Right cardiac atrium (tissue), 5 donors: ENCODE results near the gene HARS2. TPM values are rescaled to one million over a fixed set of nuclear protein-coding genes. Genes with fewer than 3 reads are reported as not detected.

Source experiments
- ATAC-seq, 2 donors: fragments of 200-7000 bp; cut with Tn5 transposase; one replicate each; pipeline versions ENCODE4 v1.8.0 to v1.9.1; 2020; ENCODE audit warnings: moderate library complexity in 2 of 2, mild to moderate bottlenecking in 1 of 2
- DNase-seq, 3 donors: peaks; one replicate each; pipeline ENCODE4 v3.0.0-alpha.2; 2020
- H3K27ac ChIP-seq: one replicate; pipeline ENCODE4 v1.5.1; 2013; ENCODE audit warnings: mild to moderate bottlenecking, low read length, control low read depth, moderate library complexity
- H3K27me3 ChIP-seq: one replicate; pipeline ENCODE4 v1.6.1; 2013; ENCODE audit not compliant: control insufficient read depth, insufficient read depth
- H3K4me1 ChIP-seq: one replicate; pipeline ENCODE4 v1.6.1; 2013; ENCODE audit warnings: low read length; ENCODE audit not compliant: control insufficient read depth, insufficient read depth
- H3K4me3 ChIP-seq: one replicate; pipeline ENCODE4 v1.5.1; 2013; ENCODE audit warnings: low read length, control low read depth
- H3K9me3 ChIP-seq: one replicate; pipeline ENCODE4 v1.6.1; 2013; ENCODE audit warnings: low read length; ENCODE audit not compliant: control insufficient read depth
- WGBS: extraction: QIAGEN DNeasy Blood & Tissue Kit; methylation state at CpG from one replicate; pipeline ENCODE4 v1.1.7; 2013; 5-methylcytosine and 5-hydroxymethylcytosine counted together
- intact Hi-C, 4 donors: fragments of 100-400 bp; cut with DNase I; formaldehyde crosslinking; loops; one replicate each; pipeline versions ENCODE4 v1.11.0 to v1.14.0; 2022 to 2023
- polyA plus RNA-seq: library from polyadenylated mRNA; stranded (reverse); fragments of 200-250 nt; gene quantifications from one replicate; pipeline ENCODE4 v1.2.3, GENCODE V29; 2013
- total RNA-seq, 4 donors: library from RNA; stranded (reverse); fragmentation: NEBNext Ultra II Directional; extraction: Animal tissue kit (Norgen Biotek cat#: 25700); gene quantifications; one replicate each; pipeline ENCODE4 v1.2.1, GENCODE V29; 2021
- donor health status: healthy with polysubstance abuse.
- donor health status: DM: no; HTN: yes; CAD: no.
- donor health status: DM: no; HTN: no; CAD: no.
- donor health status: DM: no; HTN: yes; CAD: no; lungs with severe emphysema.
- donor health status: DM: yes; HTN: yes; CAD: no.

HARS2 gene
- total and polyA plus RNA-seq, 5 donors: 16.5 to 24.7 (median 18.6) TPM

DNA sequence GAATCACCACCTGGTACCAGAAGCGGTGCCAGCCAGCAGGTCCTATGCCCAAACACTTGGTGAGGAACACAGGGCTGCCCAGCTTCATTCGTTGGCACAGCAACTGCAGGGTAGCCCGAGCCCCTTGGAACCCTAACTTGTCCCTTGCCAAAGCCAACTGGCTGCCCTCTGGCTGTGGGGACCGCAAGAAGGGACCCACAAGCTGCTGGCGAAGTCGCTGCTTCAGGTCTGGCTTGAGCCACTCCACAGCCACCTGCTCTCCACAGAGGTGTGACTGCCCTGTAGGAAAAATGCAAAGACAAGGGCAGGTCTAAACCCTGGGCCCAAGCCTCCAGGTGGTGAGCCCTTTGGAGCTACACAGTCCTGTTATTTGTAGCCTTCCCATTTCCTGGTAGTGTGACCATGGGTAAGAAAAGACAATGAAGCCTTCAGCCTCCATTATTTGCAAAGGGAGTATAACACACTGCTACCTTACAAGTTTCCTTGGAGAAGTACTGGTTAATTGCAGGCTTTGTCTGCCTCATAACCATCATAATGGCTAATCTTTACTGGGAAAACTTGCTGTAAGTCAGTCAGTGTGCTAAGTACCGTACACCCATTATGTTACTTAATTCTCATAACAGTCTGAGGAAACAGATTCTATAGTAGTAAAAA, 19.7 kb upstream of the HARS2 start:
- Histone ChIP-seq H3K4me3 (no peak overlapping the region), H3K27ac (no peak overlapping the region), H3K9me3 (no peaks in the 10 kb centered on the region), H3K4me1 (no peaks in the 10 kb centered on the region), H3K27me3 (no peaks in the 10 kb centered on the region)
- ATAC-seq (no peak), DNase-seq (no peak)
- intact Hi-C loops: no loop called here
- 92% methylated on average over 6 of the region's 7 CpGs for WGBS

DNA sequence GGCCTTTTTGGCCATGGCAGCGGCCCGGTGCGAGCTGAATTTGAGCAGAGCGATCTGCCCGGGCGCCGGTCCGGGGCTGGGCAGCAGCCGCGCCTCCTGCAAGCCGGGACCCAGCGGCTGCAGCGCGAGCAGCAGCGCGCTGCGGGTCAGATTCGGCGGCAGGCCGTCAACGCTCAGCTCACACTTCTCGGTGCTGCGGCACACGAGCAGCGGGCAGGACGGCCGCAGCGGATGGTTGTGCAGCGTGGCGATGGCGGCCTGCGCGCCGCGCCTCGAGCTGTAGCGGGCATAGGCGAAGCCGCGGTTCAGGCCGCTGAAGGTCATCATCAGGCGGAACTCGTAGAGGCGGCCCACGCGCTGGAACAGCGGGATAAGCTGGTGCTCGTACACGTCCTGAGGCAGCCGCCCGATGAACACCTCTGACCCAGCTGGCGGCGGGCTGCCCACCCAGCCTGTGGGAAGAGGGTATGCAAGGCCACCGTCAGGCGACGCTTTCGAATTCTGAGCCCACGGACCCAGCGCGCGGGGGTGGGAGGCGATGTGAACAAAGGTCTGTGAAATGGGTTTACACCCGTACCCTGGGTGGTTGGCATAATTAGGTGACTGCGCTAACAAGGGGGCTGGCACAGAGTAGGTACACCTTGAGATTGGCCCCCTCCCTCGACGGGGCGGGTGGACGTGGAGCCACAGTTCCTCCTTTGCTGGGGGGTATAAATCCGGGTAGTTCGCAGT, 18.6 kb upstream of the HARS2 start:
- no peak overlapping the region for H3K27ac ChIP-seq
- intact Hi-C loops: no loop called here
- H3K4me3 ChIP-seq: no peak overlapping the region
- H3K9me3 ChIP-seq: no peaks in the 10 kb centered on the region
- WGBS: 44% methylated on average over 70 of the region's 70 CpGs
- DNase-seq (peak; percentile 59 to 78 (median 74)), ATAC-seq (peak; percentile 22 to 59)
- no peaks in the 10 kb centered on the region for H3K4me1 ChIP-seq
- H3K27me3 ChIP-seq: no peaks in the 10 kb centered on the region

DNA sequence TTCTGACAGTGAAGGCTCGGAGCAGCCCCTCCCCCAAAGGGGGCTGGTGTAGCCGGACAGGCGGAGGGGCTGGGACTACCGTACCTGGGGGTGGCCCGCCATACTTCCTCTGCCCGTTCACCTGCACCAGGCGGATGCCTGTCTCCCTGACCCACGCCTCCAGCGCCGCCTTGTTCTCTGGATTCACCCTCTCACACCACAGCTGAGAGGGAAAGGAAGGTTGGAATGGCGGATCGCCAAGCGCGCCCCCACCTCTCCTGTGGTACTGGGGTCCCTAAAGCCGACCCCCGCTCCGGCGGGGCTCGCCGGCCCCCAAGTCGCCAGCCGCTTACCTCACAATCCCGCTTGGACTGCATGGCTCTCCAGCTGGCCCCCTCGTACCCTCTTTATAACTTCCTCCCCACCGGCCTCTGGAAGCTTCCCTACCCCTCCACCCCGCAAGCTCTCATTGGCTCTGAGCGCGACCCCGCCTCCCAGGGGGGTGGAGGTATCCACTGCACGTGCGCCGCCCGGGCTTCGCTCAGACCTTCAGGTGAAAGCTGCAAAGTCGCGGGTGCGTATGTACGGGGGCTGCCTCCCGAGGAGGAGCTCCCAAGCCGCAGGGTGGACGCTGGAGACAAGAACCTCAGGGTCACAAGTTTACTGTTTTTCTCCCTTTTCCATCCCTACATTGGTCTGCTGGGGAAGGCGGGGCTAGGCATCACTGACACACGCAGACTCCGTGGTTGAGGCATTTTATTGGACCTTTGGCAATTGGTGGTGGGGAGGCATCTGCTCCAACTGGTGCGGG, 17.9 kb upstream of the HARS2 start, which contains the start of gene DND1:
TSS of gene DND1 (minus strand) at position 390 of the 790 bp plus-strand sequence. CDS start at position 356, 34 bp downstream.
- no peak within 1 kb of the TSS for H3K4me3 ChIP-seq
- WGBS: 83% methylated on average over 45 of the region's 45 CpGs

DNA sequence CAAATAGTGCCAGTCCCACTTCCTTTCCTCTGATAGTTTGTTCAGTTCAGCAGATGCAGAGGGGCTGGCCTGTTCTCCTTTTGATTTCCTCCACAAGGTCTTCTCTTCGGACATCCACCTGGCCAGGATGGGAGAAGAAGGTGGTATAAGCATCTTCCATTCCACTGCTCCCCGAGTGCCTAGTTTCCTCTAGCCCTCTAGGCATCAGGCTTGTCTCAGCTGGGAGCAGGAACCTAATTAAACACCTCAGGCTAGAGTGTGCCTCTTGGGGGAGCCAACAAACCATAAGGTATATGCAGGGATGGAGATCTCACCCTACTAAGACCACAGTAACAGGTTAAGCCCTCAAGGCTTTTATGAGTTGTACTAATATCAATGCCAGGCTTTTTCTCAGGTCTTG, 17.0 kb upstream of the HARS2 start:
- no peak overlapping the region for H3K4me3 ChIP-seq
- no peaks in the 10 kb centered on the region for H3K27me3 ChIP-seq
- no peaks in the 10 kb centered on the region for H3K4me1 ChIP-seq
- H3K27ac ChIP-seq: no peak overlapping the region
- intact Hi-C loops: no loop called here
- 86% methylated on average over 2 of the region's 2 CpGs for WGBS
- ATAC-seq (no peak), DNase-seq (no peak)
- no peaks in the 10 kb centered on the region for H3K9me3 ChIP-seq

More for the DNA sequence above, 17.9 kb upstream of the HARS2 start, which contains the start of gene DND1:
- ATAC-seq (peak in 1 of 2 donors; percentile 23), DNase-seq (peak in 2 of 3 donors; percentile 56 to 63)
- intact Hi-C loops: no loop called here
- Histone ChIP-seq H3K27ac (no peak within 1 kb of the TSS), H3K9me3 (no peaks in the 10 kb centered on the region), H3K27me3 (no peaks in the 10 kb centered on the region), H3K4me1 (no peaks in the 10 kb centered on the region)

DNA sequence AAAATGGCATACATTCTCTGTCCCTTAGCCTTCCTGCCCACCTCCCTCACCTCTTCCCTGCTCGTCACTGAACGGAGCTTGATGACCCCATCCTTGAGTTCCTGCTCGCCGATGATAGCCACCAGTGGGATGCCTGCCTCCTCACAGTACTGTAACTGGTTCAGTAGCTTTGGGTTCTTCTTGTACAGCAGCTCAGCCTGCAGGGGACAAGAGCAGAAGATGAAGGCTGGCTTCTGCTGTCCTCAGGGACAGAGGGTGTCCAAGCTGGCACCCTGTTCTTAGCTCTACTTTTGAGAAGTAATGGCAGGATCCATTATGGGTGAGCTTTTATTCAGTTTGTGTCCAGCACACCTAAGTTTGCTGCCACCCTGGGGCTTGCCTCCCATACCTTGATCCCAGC, 16.6 kb upstream of the HARS2 start:
- Histone ChIP-seq H3K27ac (no peak overlapping the region), H3K4me3 (no peak overlapping the region), H3K9me3 (no peaks in the 10 kb centered on the region), H3K27me3 (no peaks in the 10 kb centered on the region), H3K4me1 (no peaks in the 10 kb centered on the region)
- intact Hi-C loops: no loop called here
- DNase-seq (no peak), ATAC-seq (no peak)
- WGBS: 96% methylated on average over 4 of the region's 4 CpGs

DNA sequence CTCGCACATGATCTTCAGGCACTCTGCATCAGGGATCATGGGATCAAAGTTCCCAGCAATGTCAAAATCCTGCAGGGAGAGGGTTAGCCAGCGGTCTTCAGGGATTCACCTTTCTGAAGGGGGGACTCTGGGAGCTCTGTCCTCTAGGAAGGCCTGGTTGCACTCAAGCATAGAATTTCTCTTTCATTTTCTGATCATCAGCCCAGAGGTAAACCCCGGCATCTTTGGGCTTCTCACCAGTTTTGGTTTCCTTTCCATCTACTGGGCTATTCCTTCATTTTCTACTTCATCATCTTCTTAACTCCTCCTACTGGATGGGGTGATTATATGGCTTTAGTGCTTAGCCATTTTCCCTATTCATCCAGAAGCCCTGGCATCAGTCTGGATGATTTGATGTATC, 13.3 kb upstream of the HARS2 start:
- 99% methylated on average over 3 of the region's 3 CpGs for WGBS
- H3K9me3 ChIP-seq: no peaks in the 10 kb centered on the region

DNA sequence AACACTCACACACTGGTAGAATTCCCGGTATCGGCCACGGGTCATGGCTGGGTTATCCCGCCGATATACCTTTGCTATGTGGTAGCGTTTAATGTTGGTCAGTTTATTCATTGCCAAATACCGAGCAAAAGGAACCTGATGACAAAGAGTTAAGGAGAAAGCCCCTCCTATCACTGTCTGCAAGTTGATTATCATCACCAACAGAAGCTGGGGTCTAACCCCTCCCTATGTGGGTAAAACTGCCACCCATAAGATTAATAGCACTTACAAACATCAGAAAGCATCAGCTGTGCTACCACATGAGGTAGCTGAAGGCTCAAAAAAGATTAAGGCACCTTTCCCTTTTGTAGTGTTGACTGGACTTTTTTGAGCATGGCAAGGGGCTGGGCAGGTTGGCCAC, 12.3 kb upstream of the HARS2 start:
- no peak for ATAC-seq
- Histone ChIP-seq H3K27me3 (no peaks in the 10 kb centered on the region), H3K9me3 (no peaks in the 10 kb centered on the region), H3K27ac (no peak overlapping the region), H3K4me3 (no peak overlapping the region), H3K4me1 (no peaks in the 10 kb centered on the region)
- WGBS: 97% methylated on average over 7 of the region's 7 CpGs
- no peak for DNase-seq
- intact Hi-C loops: no loop called here

More for the DNA sequence above, 13.3 kb upstream of the HARS2 start:
- Histone ChIP-seq H3K27ac (no peak overlapping the region), H3K4me3 (no peak overlapping the region), H3K4me1 (no peaks in the 10 kb centered on the region), H3K27me3 (no peaks in the 10 kb centered on the region)
- DNase-seq: no peak
- no peak for ATAC-seq
- intact Hi-C loops: no loop called here

DNA sequence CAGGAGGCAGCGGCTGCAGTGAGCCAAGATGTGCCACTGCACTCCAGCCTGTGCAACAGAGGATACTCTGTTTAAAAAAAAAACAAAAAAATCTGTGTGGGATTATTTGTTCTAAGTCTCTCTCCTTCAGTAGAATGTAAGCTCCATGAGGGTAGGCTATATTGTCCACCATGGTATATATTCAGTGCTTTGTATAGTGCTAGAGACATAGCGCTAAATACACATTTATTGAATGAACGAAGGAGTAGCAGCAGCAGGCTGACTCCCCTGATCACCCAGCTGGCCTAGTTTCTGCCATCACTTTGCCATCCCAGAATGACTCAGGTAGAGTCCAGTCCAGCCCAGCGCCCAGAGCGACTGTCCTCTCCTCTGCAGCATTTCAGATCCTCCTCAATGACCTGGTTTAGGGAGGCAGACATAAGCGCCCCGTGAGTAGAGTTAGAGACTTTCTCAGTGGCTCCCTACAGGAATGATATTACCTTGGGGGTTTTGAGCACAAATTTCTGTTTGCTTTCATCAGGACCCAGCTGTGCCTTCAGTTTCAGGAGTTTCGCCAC, 801 bp upstream of the HARS2 start:
- Histone ChIP-seq H3K4me3 (peak overlapping the region; percentile 96), H3K4me1 (no peaks in the 10 kb centered on the region), H3K27ac (peak overlapping the region; percentile 91), H3K27me3 (no peaks in the 10 kb centered on the region), H3K9me3 (no peaks in the 10 kb centered on the region)
- intact Hi-C loops: no loop called here
- ATAC-seq: no peak
- 54% methylated on average over 8 of the region's 8 CpGs for WGBS
- DNase-seq: no peak

DNA sequence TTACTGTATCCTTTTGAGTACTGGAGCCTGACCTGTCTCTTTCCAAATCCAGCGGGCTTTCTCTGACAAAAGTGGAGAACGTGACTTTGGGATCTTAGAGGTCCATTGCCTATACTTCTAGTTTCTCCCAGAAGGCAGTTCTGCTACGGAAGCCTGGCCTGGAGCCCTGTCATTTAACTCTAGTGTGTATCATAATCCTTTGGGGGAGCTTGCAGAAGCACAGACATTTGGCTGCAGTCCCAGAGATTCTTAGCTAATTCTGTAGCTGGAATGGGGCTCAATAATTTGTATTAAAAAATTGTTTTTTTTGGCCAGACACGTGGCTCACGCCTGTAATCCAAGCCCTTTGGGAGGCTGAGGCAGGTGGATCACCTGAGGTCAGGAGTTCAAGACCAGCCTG, 3.0 kb downstream of the HARS2 start:
- intact Hi-C loops: no loop called here
- no peak overlapping the region for H3K4me3 ChIP-seq
- WGBS: 54% methylated on average over 5 of the region's 5 CpGs
- DNase-seq (no peak), ATAC-seq (no peak)
- no peaks in the 10 kb centered on the region for H3K27me3 ChIP-seq
- H3K9me3 ChIP-seq: no peaks in the 10 kb centered on the region
- no peak overlapping the region for H3K27ac ChIP-seq
- no peaks in the 10 kb centered on the region for H3K4me1 ChIP-seq

DNA sequence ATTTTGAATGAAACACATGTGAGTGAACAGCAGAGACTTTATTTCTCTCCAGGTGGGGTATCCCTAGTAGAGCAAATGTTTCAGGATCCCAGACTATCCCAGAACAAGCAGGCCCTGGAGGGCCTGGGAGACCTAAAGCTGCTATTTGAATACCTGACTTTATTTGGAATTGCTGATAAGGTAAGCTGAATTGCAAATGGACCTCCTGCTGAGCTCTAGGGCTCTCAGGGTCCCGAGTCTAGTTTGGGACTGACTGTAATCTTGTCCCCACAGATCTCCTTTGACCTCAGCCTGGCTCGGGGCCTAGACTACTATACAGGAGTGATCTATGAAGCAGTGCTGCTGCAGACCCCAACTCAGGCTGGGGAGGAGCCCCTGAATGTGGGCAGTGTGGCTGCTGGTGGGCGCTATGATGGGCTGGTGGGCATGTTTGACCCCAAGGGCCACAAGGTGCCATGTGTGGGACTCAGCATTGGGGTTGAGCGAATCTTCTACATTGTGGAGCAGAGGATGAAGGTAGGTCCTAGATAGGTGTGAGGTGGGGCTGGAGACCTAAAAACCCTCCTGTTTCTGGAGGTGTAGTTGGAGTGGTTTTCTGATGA, 5.7 kb downstream of the HARS2 start:
- DNase-seq (no peak), ATAC-seq (no peak)
- WGBS: 82% methylated on average over 4 of the region's 4 CpGs
- Histone ChIP-seq H3K4me1 (no peaks in the 10 kb centered on the region), H3K27me3 (no peaks in the 10 kb centered on the region), H3K9me3 (no peaks in the 10 kb centered on the region), H3K4me3 (no peak overlapping the region), H3K27ac (no peak overlapping the region)
- intact Hi-C loops: no loop called here
